GM19238 (cell line): ENCODE measurements around the gene HS1BP3.

ENCODE experiments used
- DNase-seq: peaks from one replicate; pipeline ENCODE4 v3.0.0; 2011; ENCODE audit warnings: low spot score; ENCODE audit not compliant: insufficient read length

HS1BP3 gene

DNA sequence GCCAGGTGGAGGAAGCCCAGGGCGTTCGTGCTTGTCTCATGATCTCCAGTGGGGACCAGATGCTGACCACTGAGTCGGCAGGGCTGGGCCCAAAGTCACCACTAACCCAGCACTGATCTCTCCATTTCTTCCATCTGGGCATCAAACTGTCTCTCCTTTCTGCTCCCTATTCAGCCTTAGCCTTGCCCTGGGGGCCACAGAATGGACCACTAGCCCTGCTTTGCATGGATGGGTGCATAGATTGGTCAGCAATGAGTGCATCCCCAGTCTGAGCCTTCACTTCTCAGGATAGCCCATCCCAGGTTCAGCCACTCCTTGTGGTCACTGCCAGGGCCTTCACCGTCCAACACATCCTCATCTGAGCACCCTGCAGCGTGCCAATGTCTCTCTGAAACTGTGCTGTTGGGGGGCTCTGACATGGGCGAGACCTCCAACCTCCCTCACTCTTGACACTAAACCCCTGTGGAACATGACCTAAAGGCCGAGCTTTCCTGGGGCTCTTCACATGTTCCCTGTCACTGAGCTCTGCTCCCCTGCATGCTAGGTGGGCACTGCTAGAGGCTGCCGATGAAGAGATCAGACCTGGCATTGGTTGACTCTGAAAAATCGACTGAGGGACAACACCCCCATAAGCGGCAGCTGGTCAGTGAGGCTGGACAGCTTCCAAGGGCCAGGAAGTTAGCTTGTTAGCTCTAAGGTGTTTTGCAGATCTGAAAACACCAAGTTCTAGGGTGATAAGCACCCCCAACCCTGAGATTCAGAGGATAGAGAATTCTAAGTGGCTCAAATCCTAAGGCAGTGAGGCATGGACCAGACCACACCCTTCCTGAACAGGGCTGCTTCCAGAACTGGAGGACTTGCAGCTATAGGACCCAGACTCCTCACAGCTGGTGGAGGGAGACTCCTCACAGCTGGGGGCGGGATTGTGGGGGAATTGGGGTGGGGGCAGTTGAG lies 61.7 kb downstream of the HS1BP3 start:
- DNase-seq, result no peak

DNA sequence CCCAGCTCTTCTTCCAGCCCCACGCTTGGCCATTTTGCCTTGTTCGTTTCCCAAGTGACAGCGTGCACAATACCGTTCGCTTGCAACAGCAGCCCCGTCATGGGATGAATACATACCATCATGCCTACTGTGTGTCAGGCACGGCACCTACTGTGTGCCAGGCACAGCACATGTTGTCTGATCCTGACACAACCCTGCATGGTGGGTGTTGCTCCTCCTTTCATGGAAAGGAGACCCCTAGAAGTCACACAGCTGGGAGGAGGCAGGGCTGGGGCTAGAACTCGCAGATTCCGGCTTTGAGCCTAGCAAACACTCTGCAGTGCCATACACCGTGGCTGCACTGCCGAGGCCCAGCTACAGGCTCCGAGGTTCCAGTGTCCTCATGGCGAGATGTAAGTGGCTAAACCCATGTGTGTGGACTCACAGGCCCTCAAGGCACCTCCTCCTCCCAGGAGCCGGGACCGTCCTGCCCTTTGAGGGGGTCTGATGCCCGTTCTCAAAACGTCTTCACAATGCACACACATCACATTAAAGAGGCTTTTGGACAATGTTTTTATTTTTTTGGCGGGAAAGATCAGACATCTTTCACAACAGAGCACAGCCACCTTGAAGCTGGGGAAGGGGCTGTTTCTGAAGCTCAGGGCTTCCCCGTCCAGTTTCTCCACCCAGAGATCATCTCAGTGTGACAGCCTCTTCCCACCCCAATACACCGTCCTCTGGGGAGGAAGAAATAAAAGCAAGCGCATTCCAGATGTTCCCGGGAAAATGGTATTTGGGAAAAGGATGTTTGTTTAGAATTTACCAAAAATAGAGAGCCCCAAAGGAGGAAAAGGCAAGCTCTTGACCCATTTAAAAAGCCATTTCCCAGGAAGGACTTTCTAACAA lies 64.9 kb downstream of the HS1BP3 start:
- no peak for DNase-seq

- DNase-seq, result no peak
Measured at GRCh38 chr2:20585359-20585709, 65.6 kb downstream of the HS1BP3 start.

DNA sequence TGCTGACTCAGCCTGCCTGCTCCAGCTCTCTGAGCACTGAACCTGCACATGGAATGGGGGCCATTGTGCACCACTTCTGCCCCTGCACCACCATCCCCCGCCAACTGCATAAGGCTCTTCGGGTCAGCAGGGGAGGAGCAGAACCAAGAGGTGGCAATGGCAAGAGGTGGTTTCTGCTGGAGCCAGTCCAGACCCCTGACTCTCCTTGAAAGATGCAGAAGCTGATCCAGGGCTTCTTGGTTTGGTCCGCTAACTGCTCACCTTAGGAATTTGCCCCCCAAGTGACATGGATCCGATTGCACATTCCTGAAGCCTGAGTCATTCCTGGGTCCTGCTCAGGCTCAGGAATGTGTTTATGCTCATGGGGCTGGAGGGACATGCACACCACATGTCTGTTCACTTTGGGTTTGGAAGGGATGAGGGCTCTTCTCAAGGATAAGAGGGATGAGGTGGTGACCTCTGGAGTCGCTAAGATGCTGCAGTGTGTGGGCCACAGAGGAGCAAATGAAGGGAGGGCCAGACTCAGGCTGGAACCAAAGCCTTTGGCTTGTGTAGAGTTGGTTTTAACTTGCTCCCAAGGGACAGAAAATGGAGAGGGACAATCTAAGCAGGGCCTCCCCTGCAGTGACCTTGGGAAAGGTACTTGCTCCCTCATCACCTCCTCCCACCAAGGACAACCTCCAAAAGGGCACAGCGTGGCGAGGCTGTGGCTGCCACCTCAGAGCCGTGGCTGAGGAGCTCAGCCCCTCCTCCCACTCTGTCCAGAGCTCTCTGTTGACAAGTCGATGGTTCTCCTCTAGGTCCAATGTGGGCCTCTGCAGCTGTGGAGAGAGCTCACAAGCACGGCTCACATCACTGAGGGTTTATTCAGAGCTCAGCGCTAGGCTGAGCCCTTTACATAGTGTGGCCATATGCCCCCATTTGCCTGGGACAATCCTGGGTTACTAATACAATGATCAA lies 66.2 kb downstream of the HS1BP3 start:
- DNase-seq, result no peak

DNA sequence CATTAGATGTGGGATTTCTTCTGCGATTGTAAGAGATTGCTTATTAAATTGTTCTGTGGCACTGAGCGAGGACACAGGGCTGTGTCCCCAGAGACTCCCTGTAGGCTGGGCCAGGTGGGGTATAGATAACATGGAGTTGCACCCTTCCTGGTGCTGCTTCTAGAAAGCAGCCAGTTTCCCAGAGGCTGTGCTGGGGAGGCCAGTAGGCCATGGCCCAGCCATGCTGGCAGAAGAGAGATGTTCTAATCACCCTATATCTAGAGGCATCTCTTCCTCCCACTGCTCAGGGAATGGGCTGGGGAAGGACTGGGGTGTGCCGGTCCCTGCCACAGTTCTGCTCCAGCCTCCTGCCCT lies 66.9 kb downstream of the HS1BP3 start:
- no peak for DNase-seq

GRCh38 chr2:20583425-20583881 lies 67.4 kb downstream of the HS1BP3 start:
- no peak for DNase-seq

DNA sequence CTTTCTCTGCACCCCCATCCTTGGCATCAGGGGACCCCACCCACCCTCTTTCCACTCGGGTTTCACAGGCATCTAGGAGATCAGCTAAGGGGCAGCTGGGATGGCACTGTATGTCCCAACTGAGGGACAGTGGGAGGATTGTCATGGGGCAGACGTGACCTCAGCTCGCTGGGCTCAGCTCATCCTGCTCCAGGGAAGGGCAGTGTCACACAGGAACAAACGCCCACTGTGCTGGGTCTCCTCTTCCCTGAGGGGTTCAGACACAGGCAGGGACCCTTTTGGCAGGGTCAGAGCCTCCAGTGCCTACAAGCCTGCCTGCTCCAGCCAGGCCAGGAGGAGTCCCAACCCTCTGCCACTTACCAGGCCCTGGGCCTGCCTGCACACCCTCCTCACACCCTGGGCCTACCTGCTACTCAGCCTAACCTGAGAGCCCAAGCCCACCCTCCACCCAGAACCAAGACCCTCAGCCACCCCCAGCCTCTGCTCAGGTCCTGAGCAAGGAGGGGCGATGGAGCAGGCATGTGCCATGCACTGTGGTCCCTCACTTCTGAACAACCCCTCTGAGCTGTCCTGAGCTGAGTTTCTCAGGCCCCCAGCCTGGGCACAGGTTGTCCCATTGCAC lies 68.2 kb downstream of the HS1BP3 start:
- DNase-seq, result no peak

DNA sequence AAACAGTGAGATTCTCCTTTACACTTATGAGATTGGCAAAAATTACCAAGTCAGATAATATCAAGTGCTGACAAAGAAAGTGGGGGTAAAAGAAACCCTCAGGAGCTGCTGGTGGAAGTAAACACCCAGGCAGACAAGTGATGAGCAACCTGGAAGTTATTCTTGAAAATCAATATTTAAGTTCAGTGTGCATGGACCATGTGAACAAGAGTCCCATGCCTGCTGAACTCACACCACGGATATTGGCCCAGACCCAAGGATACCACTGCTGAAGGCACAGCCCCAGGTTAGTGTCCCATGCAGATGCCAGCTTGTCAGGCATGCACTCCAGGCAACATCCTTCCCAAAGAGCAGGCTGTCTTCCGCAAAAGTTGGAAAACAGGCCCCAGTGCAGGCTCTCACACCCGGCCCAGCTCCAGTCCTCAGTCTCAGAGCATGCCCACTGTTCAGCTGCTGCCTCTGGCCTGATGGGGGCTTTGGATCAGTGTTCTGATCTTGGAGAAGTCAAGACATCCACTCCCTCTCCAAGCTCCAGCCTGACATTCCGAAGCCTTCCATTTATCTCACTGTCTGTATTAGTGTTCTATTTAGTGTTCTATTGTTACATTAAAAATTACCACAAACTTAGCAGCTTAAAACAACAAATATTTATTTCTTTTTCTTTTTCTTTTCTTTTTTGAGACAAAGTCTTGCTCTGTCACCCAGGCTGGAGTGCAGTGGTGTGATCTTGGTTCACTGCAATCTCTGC lies 70.0 kb downstream of the HS1BP3 start:
- no peak for DNase-seq

GRCh38 chr2:20579866-20580265 lies 71.0 kb downstream of the HS1BP3 start:
- no peak for DNase-seq

DNA sequence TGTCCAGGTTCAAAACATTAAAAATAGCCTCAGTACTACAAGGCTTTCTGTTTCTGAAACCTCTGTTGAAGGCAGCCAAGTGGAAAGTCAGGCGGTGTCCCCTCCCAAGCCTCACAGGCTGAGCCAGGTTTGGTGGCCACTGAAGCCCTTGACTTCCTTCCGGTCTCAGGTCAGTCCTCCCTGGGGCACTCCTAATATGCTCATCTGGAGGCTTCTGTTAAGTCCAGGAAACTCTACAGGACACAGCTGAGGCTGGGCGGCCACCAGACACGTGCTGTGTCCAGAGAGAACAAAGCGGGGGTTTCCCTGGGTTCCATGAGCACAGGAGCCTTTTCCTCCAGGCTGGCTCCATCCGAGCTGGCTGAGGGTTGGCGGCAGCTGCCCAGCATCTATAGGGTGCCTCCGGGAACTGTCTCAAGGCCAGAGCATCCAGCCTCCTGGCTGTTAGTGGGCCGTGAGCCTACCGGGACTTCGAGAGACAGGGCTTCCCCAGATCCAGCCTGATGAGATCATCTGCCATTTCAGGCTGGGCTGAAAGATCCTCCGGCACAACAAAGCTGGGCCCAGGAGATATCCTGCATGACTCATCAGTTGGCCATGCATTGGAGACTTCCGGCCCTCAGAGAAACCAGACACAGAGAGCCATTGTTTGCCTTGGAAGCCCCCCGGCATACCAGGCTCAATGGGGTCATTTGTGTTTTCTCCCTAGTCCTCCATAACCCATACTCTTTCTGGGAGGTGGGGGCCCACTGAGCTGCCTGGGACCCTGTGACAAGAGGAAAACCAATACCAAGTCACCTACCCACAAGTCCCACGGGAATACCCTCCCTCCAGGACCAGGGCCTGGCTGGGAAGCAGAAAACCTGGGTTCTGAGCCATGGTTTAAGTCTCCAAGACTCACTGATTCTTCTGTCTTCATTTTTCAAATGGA lies 71.7 kb downstream of the HS1BP3 start:
- peak; percentile 48 for DNase-seq

DNA sequence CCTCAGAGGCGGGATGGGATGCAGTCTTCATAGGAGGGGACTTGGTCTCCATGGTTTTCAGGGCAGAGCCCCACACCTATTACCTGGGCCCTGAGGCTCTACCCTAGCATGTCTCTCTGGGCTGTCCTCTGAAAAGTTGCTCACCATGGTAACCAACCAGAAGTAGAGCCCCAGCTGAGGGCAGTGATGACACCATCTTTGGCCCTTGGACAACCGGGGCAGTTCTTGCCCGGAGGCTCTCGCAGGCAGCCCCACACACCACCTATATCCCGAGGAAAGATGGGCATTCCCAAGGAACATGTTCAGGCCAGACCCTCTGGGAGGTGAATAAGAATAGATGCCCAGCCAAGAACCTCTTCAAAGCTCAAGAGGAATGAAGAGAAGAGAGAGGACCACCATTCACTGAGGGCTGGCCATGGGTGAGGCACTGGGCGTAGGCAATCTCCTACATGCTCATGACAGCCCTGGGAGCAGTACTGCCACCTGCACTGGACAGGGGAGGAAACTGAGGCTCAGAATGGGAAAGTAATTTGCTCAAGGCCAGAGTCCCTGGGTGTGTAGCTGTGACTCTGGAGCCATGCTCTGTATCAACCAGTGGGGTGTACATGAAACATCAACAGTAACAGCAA lies 72.5 kb downstream of the HS1BP3 start:
- DNase-seq, result no peak

DNA sequence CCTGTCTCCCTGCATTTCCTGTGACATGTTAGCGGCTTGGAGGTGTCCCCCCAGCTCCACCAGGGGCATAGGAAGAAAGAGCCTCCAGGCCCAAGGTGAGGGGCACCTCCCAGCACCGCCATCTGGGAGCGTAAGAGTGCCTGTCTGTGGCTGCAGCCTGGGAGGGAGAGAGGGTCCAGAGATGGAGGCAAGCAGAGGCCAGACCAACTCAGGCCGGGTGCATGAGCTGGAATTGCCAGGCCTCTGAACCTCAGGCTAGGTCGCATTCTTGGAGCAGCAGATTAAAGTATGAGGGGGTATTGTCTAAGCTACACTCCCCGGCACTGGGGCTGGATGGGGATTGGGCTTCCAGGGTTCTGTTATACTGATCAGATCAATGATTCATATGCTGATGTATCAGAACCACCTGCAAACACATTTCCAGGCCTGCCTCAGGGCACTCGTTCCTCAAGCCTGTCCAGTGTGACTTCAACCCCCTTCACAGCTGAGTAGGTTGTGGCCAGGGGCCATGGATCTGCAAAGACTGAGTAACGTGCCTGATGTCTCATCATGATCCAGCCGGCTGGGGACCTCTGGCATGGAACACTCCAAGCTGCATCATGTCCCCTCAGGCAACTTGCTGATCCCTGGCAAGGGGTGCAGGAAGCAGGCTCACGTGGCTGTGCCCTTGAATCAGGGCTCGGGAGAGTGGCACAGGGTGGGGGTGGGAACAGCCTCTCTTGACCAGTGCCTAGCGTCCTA lies 73.2 kb downstream of the HS1BP3 start:
- no peak for DNase-seq

DNA sequence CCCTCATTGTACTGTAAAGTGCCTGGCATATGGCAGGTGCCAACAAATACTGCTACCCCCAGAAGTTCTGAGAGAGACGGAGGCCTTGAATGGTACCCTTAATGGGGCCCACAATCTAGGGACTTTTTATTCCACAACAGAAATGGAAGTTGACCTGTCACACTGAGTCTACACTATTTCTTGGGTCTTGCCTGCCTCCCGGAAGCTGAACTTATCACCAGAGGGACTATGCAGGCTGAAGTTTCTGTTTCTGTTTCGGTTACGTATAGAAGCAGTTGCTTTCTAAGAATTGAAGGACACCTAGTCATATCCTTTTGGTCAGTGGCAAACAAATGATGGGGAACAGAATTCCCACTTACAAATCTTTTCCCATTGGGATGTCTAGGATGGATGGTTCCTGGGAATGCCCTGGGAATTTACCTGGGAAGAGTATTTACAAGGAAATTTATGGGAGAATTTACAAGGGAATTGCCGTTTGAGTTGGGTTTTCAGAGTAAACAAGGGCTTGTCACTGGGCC lies 74.2 kb downstream of the HS1BP3 start:
- peak; percentile 64 for DNase-seq

GRCh38 chr2:20575935-20576597 lies 74.8 kb downstream of the HS1BP3 start:
- no peak for DNase-seq

- no peak for DNase-seq
Measured at GRCh38 chr2:20575414-20575813, 75.5 kb downstream of the HS1BP3 start.

DNA sequence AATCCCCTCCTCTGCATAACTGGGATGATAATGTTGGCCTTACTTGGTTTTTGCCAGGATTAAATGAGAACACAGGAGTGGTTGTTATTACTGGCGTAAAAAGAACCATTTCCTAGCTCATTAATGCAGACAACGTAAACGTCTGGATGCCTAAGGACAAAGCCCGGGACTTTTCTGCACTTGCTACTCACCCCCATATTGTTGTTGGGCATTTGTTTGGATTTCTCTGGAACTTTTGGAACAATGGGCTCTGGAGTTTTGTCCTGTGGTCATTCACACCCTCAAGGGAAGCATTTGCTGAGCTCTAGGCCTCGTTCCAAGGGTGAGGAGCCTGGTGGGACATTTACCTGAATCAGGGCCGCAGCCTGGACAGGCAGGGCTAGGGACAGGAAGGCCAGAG lies 76.0 kb downstream of the HS1BP3 start:
- no peak for DNase-seq

GRCh38 chr2:20574423-20574911 lies 76.4 kb downstream of the HS1BP3 start:
- DNase-seq, result no peak
